HG03439 (cell line): ENCODE data around the gene HTR3C.
"Not testable (repeated sequence)": the region's sequence is repeated elsewhere in the genome, so short reads cannot be mapped to it uniquely, and the experiment has no call there.

Experiments used
- ATAC-seq: cut with Tn5 transposase; IDR thresholded peaks from one replicate; pipeline ENCODE4 v1.9.1; 2021; ENCODE audit warnings: mild to moderate bottlenecking, moderate library complexity; ENCODE audit not compliant: unreplicated experiment

HTR3C gene

GRCh38 chr3:184030536-184030935 is 22.3 kb upstream of the HTR3C start:
- no peak for ATAC-seq

GRCh38 chr3:184031187-184031792 is 21.6 kb upstream of the HTR3C start, which contains the start of gene HTR3D:
Gene HTR3D (plus strand): TSS chr3:184031742. CDS start chr3:184031742, 0 bp downstream.
- ATAC-seq, result no peak

- ATAC-seq, result no peak
Measured at GRCh38 chr3:184037816-184038215, 15.0 kb upstream of the HTR3C start.

GRCh38 chr3:184038307-184038706 is 14.5 kb upstream of the HTR3C start:
- not testable (repeated sequence) for ATAC-seq

- no peak for ATAC-seq
Measured at GRCh38 chr3:184039414-184039813, 13.4 kb upstream of the HTR3C start.

DNA sequence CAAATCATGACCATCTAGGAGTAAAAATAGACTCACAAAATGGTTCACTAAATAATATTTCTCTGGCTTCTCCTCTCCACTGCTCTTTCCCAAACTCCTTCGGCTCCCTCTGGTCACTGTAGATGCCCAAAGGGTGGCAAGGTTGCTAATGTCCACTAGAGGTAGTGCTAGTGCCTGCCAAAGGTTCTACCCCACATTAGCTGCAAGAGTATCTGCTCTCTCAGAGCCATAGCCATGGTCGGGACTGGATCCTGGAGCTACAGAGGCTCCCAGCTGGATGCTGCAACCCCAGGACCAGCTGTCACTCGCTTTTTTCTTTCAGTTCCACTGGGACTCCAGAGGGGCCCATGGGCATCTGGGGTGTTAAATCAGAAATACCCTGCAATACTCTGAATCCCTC is 12.8 kb upstream of the HTR3C start:
- ATAC-seq, result no peak

- no peak for ATAC-seq
Measured at GRCh38 chr3:184042617-184043016, 10.2 kb upstream of the HTR3C start.

GRCh38 chr3:184045995-184046394 is 6.9 kb upstream of the HTR3C start:
- ATAC-seq, result no peak

GRCh38 chr3:184050217-184050847 is 2.5 kb upstream of the HTR3C start:
- no peak for ATAC-seq

DNA sequence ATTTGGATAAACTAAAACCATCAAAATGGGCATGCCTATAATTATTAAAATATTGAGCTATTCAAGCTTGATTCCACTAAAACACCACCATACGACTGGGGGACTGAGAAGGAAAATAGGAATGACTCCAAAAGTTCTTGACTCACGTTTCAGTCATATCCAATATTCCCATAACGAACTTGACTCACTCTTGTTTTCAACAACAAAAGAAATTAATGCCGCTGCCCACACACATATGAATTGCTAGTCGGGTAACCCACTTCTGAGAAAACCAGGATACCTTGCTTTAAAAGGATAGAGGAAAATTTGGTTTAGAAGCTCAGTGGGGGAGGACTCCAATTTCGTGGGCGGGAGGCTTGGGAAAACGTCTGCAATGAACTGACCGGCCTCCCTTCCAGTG is 5.2 kb downstream of the HTR3C start:
- ATAC-seq, result no peak

- ATAC-seq, result no peak
Measured at GRCh38 chr3:184059424-184059823, 6.6 kb downstream of the HTR3C start.

GRCh38 chr3:184062637-184063036 is 9.8 kb downstream of the HTR3C start:
- ATAC-seq, result no peak

DNA sequence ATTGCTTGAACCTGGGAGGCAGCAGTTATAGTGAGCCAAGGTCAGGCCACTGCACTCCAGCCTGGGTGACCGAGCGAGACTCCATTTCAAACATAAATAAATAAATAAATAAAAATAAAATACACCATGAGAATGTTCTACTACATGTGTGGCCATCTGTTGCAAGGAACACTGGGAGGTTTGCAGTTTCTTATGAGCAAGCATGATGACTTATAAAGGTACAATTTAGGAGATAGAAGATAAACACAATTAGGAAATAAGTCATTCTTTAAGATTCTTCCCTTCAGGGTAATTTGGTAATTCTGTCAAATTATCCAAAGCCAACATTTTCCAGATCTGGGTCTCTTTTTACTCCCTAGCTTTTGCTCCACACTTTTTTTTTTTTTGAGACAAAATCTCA is 13.4 kb downstream of the HTR3C start:
- no peak for ATAC-seq

GRCh38 chr3:184067573-184068055 is 14.8 kb downstream of the HTR3C start:
- no peak for ATAC-seq

GRCh38 chr3:184068344-184068743 is 15.5 kb downstream of the HTR3C start:
- no peak for ATAC-seq

GRCh38 chr3:184071142-184071541 is 18.3 kb downstream of the HTR3C start:
- ATAC-seq, result not testable (repeated sequence)

- no peak for ATAC-seq
Measured at GRCh38 chr3:184073621-184074020, 20.8 kb downstream of the HTR3C start.

DNA sequence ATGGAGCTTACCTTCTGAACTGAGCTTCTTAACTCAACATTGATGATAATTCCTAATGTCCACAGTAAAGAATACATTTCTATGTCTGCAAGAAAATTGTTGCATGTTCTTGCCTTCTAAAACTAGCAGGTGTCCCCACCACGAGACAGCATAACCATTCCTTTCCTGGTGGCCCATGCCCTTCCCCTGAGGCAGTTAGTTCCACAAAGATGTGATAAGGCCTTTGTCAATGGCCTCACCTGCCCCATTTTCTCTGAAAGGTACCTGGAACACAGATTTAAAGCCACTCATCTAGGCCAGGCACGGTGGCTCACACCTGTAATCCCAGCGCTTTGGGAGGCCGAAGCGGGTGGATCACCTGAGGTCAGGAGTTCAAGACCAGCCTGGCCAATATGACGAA is 23.1 kb downstream of the HTR3C start:
- ATAC-seq, result no peak

- ATAC-seq, result no peak
Measured at GRCh38 chr3:184077881-184078280, 25.0 kb downstream of the HTR3C start.

DNA sequence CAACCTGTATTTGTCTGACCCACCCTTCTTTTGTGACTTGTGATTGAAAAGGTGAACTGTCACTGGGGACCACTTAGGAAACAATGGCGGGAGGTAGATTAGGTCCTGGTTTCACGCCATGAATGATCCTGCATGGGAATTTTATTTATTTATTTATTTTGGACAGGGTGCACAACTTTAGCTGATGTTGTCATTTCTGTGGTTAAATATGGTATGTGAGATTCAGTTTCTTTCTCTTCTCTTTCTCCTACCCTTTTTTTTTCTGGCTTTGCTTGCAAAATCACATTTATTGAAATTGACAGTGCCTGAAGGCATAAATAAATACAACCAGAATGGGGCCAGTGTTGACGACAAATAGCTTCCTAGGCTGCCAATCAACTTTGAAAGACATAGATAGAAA is 26.0 kb downstream of the HTR3C start:
- no peak for ATAC-seq

- ATAC-seq, result no peak
Measured at GRCh38 chr3:184081116-184081830, 28.4 kb downstream of the HTR3C start.

- no peak for ATAC-seq
Measured at GRCh38 chr3:184082034-184082433, 29.2 kb downstream of the HTR3C start.
